Neuron (in vitro differentiated cells): ENCODE results near the gene CCT8L2.
"Not testable (repeated sequence)": the region's sequence is repeated elsewhere in the genome, so short reads cannot be mapped to it uniquely, and the experiment has no call there.

Experiments used
- H2AFZ ChIP-seq: one replicate; pipeline ENCODE4 v1.6.1; 2013; ENCODE audit warnings: low read depth, mild to moderate bottlenecking, inconsistent platforms, low read length, moderate library complexity
- H3K27me3 ChIP-seq: one replicate; pipeline ENCODE4 v1.6.1; 2013; ENCODE audit warnings: low read length; ENCODE audit not compliant: insufficient read depth
- H3K36me3 ChIP-seq: one replicate; pipeline ENCODE4 v1.6.1; 2013; ENCODE audit warnings: low read length; ENCODE audit not compliant: insufficient read depth
- H3K4me1 ChIP-seq: one replicate; pipeline ENCODE4 v1.6.1; 2013; ENCODE audit warnings: low read length; ENCODE audit not compliant: insufficient read depth
- H3K4me3 ChIP-seq: 2 replicates; pipeline ENCODE4 v1.5.1; 2013; ENCODE audit warnings: mild to moderate bottlenecking, low read length, moderate library complexity
- H3K9me3 ChIP-seq: one replicate; pipeline ENCODE4 v1.6.1; 2013; ENCODE audit warnings: low read length

The CCT8L2 gene

GRCh38 chr22:16603448-16603768 is 10.8 kb upstream of the CCT8L2 start:
- H3K27me3 ChIP-seq, result no peaks in the 10 kb centered on the region
- H3K36me3 ChIP-seq, result no peaks in the 10 kb centered on the region
- H3K9me3 ChIP-seq, result no peaks in the 10 kb centered on the region
- H3K4me1 ChIP-seq, result no peaks in the 10 kb centered on the region
- H3K4me3 ChIP-seq, result no peak overlapping the region
- no peak overlapping the region for H2AFZ ChIP-seq

GRCh38 chr22:16602728-16603447 is 10.3 kb upstream of the CCT8L2 start:
- H3K27me3 ChIP-seq, H3K4me1 ChIP-seq, H3K4me3 ChIP-seq: not testable (repeated sequence)

GRCh38 chr22:16602224-16602727 is 9.7 kb upstream of the CCT8L2 start:
- not testable (repeated sequence) for H3K4me1 ChIP-seq, H2AFZ ChIP-seq, H3K9me3 ChIP-seq, H3K36me3 ChIP-seq, H3K4me3 ChIP-seq, H3K27me3 ChIP-seq

More at GRCh38 chr22:16602728-16603447, 10.3 kb upstream of the CCT8L2 start:
- H2AFZ ChIP-seq, H3K9me3 ChIP-seq, H3K36me3 ChIP-seq: not testable (repeated sequence)

GRCh38 chr22:16601437-16602223 is 9.0 kb upstream of the CCT8L2 start:
- Histone ChIP-seq H2AFZ (no peak overlapping the region), H3K27me3 (no peaks in the 10 kb centered on the region), H3K36me3 (no peaks in the 10 kb centered on the region), H3K4me3 (no peak overlapping the region), H3K9me3 (no peaks in the 10 kb centered on the region), H3K4me1 (no peaks in the 10 kb centered on the region)

- H3K9me3 ChIP-seq, H3K4me3 ChIP-seq, H2AFZ ChIP-seq, H3K27me3 ChIP-seq, H3K36me3 ChIP-seq, H3K4me1 ChIP-seq: not testable (repeated sequence)
These were observed 8.2 kb upstream of the CCT8L2 start for GRCh38 chr22:16600644-16601436.

- H3K36me3 ChIP-seq, H3K9me3 ChIP-seq, H3K4me3 ChIP-seq, H3K27me3 ChIP-seq, H2AFZ ChIP-seq, H3K4me1 ChIP-seq: not testable (repeated sequence)
These were observed 7.0 kb upstream of the CCT8L2 start for GRCh38 chr22:16599648-16600047.

- H3K4me1 ChIP-seq, H3K27me3 ChIP-seq, H2AFZ ChIP-seq, H3K36me3 ChIP-seq, H3K4me3 ChIP-seq, H3K9me3 ChIP-seq: not testable (repeated sequence)
These were observed 2.6 kb upstream of the CCT8L2 start for GRCh38 chr22:16595251-16595650.

- no peaks in the 10 kb centered on the region for H3K4me1 ChIP-seq
- H3K4me3 ChIP-seq, result no peak overlapping the region
- H3K27me3 ChIP-seq, result no peaks in the 10 kb centered on the region
- no peaks in the 10 kb centered on the region for H3K9me3 ChIP-seq
- H2AFZ ChIP-seq, result no peak overlapping the region
- H3K36me3 ChIP-seq, result no peaks in the 10 kb centered on the region
These were observed 1.4 kb upstream of the CCT8L2 start for GRCh38 chr22:16594026-16594425.

- H3K4me3 ChIP-seq, H2AFZ ChIP-seq, H3K27me3 ChIP-seq, H3K36me3 ChIP-seq, H3K4me1 ChIP-seq, H3K9me3 ChIP-seq: not testable (repeated sequence)
These were observed 379 bp downstream of the CCT8L2 start for GRCh38 chr22:16592231-16592630.

- H3K36me3 ChIP-seq, H3K9me3 ChIP-seq, H3K4me1 ChIP-seq, H3K27me3 ChIP-seq, H2AFZ ChIP-seq, H3K4me3 ChIP-seq: not testable (repeated sequence)
These were observed 1.5 kb downstream of the CCT8L2 start for GRCh38 chr22:16591136-16591535.

- Histone ChIP-seq H3K27me3 (peaks cover 4% of the 10 kb centered on the region), H3K4me3 (no peak overlapping the region), H3K4me1 (no peaks in the 10 kb centered on the region), H3K9me3 (no peaks in the 10 kb centered on the region), H2AFZ (no peak overlapping the region), H3K36me3 (no peaks in the 10 kb centered on the region)
These were observed 5.6 kb downstream of the CCT8L2 start for GRCh38 chr22:16586991-16587390.

- Histone ChIP-seq H3K4me1 (no peaks in the 10 kb centered on the region), H3K27me3 (peaks cover 4% of the 10 kb centered on the region), H2AFZ (no peak overlapping the region), H3K36me3 (no peaks in the 10 kb centered on the region), H3K4me3 (no peak overlapping the region), H3K9me3 (no peaks in the 10 kb centered on the region)
These were observed 6.4 kb downstream of the CCT8L2 start for GRCh38 chr22:16586170-16586569.

GRCh38 chr22:16580872-16581271 is 11.7 kb downstream of the CCT8L2 start:
- not testable (repeated sequence) for H3K36me3 ChIP-seq, H3K27me3 ChIP-seq, H3K4me1 ChIP-seq, H3K4me3 ChIP-seq, H2AFZ ChIP-seq, H3K9me3 ChIP-seq
